DOHH2 (cell line): ENCODE results near the gene IL22RA1.

Source experiments
- H3F3A ChIP-seq: fragments of 200-600 bp; sonication (generic), shearing (Covaris generic); 2 replicates; pipeline ENCODE4 v1.6.0; 2016; ENCODE audit warnings: antibody characterized with exemption, mild to moderate bottlenecking; ENCODE audit not compliant: control insufficient read depth, insufficient read depth
- H3K27ac ChIP-seq: fragments of 200-600 bp; sonication (generic); 2 replicates; pipeline ENCODE4 v1.5.1; 2014; ENCODE audit warnings: low read depth, mild to moderate bottlenecking, low read length, moderate library complexity
- H3K27me3 ChIP-seq: fragments of 200-600 bp; sonication (generic); 2 replicates; pipeline ENCODE4 v1.6.1; 2014; ENCODE audit warnings: mild to moderate bottlenecking, low read length, mixed read lengths; ENCODE audit not compliant: control insufficient read depth
- H3K36me3 ChIP-seq: fragments of 200-600 bp; sonication (generic); 2 replicates; pipeline ENCODE4 v1.6.1; 2014; ENCODE audit warnings: mild to moderate bottlenecking, low read length, moderate library complexity, mixed read lengths; ENCODE audit not compliant: control insufficient read depth
- H3K4me1 ChIP-seq: fragments of 200-600 bp; sonication (generic); 2 replicates; pipeline ENCODE4 v1.6.1; 2014; ENCODE audit warnings: mild to moderate bottlenecking, low read length, mixed read lengths; ENCODE audit not compliant: control insufficient read depth
- H3K4me2 ChIP-seq: fragments of 200-600 bp; sonication (generic); 2 replicates; pipeline ENCODE4 v1.6.0; 2014; ENCODE audit warnings: mild to moderate bottlenecking, low read length, moderate library complexity
- H3K4me3 ChIP-seq: fragments of 200-600 bp; sonication (generic); 2 replicates; pipeline ENCODE4 v1.5.1; 2014; ENCODE audit warnings: mild to moderate bottlenecking, low read length, mixed read lengths
- H3K79me2 ChIP-seq: fragments of 200-600 bp; sonication (generic); 2 replicates; pipeline ENCODE4 v1.6.1; 2014; ENCODE audit warnings: mild to moderate bottlenecking, low read length, mixed read lengths; ENCODE audit not compliant: control insufficient read depth
- H3K9me2 ChIP-seq: fragments of 200-600 bp; sonication (generic); replicated peaks from 2 replicates; pipeline ENCODE4 v1.6.1; 2014; ENCODE audit warnings: mild to moderate bottlenecking, low read length, mixed read lengths; ENCODE audit not compliant: control insufficient read depth
- H3K9me3 ChIP-seq: fragments of 200-600 bp; sonication (generic); 2 replicates; pipeline ENCODE4 v1.6.1; 2014; ENCODE audit warnings: antibody characterized with exemption, low read length, mixed read lengths; ENCODE audit not compliant: control insufficient read depth, insufficient read depth
- H4K20me1 ChIP-seq: fragments of 200-600 bp; sonication (generic); 2 replicates; pipeline ENCODE4 v1.6.0; 2014; ENCODE audit warnings: low read depth, mild to moderate bottlenecking, antibody characterized with exemption, low read length, moderate library complexity; ENCODE audit not compliant: control insufficient read depth, insufficient read depth
- EZH2phosphoT487 ChIP-seq: fragments of 200-600 bp; sonication (generic); IDR thresholded peaks from 2 replicates; pipeline ENCODE4 v1.6.1; 2017; ENCODE audit warnings: borderline replicate concordance, mild to moderate bottlenecking, antibody characterized with exemption, low read length, moderate library complexity, mixed read lengths
- TF ChIP-seq, protein P1 (sequence below): fragments of 200-600 bp; sonication (generic); IDR thresholded peaks from one replicate; pipeline ENCODE4 v1.5.1; 2014; ENCODE audit warnings: antibody characterized with exemption, mild to moderate bottlenecking, low read depth, low read length; ENCODE audit not compliant: poor library complexity, severe bottlenecking

IL22RA1 gene

DNA sequence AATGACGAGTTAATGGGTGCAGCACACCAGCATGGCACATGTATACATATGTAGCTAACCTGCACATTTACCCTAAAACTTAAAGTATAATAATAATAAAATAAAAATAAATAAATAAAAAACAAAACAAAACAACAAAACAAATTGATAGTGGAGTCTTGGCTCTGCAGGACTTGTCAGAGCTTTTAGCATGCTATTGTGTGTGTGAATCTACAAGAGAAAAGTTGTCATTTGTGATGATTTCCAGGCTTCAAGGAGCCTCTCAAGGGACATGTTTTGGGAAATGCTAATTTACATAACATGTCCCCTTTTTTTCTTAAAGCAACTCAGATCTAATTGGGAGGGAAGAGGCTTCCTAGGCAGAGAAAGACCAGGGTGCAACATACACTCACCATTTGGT, 9.1 kb downstream of the IL22RA1 start:
- H3F3A ChIP-seq: no peaks in the 10 kb centered on the region
- no peaks in the 10 kb centered on the region for H3K9me2 ChIP-seq
- no peaks in the 10 kb centered on the region for H3K36me3 ChIP-seq
- H3K27ac ChIP-seq: no peak overlapping the region
- no peak overlapping the region for H3K4me2 ChIP-seq
- TF ChIP-seq, protein P1, sequence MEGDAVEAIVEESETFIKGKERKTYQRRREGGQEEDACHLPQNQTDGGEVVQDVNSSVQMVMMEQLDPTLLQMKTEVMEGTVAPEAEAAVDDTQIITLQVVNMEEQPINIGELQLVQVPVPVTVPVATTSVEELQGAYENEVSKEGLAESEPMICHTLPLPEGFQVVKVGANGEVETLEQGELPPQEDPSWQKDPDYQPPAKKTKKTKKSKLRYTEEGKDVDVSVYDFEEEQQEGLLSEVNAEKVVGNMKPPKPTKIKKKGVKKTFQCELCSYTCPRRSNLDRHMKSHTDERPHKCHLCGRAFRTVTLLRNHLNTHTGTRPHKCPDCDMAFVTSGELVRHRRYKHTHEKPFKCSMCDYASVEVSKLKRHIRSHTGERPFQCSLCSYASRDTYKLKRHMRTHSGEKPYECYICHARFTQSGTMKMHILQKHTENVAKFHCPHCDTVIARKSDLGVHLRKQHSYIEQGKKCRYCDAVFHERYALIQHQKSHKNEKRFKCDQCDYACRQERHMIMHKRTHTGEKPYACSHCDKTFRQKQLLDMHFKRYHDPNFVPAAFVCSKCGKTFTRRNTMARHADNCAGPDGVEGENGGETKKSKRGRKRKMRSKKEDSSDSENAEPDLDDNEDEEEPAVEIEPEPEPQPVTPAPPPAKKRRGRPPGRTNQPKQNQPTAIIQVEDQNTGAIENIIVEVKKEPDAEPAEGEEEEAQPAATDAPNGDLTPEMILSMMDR: no peak
- no peak for TF ChIP-seq EZH2phosphoT487
- H3K27me3 ChIP-seq: no peaks in the 10 kb centered on the region; the same call in 1 of the 2 replicates
- no peaks in the 10 kb centered on the region for H4K20me1 ChIP-seq
- no peaks in the 10 kb centered on the region for H3K79me2 ChIP-seq
- H3K4me3 ChIP-seq: no peak overlapping the region
- no peaks in the 10 kb centered on the region for H3K9me3 ChIP-seq
- no peaks in the 10 kb centered on the region for H3K4me1 ChIP-seq

DNA sequence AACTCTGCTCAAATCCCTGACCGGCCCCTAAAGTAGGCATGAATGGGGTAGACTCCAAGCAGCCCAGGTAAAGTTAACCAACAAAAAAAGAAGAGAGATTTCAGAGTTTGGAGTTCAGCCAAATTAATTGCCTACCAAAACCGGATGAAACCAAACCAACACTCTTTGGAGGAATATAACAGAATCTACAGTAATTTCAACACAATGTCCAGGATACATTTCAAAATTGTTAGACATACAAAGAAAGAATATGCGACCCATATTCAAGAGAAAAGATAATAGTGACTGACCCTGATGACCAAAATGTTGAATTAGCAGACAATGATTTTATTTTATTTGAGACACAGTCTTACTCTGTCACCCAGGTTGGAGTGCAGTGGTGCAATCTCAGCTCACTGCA, 12.6 kb downstream of the IL22RA1 start:
- H3K79me2 ChIP-seq: no peaks in the 10 kb centered on the region
- no peaks in the 10 kb centered on the region for H3F3A ChIP-seq
- no peak for TF ChIP-seq EZH2phosphoT487
- TF ChIP-seq, protein P1: no peak

DNA sequence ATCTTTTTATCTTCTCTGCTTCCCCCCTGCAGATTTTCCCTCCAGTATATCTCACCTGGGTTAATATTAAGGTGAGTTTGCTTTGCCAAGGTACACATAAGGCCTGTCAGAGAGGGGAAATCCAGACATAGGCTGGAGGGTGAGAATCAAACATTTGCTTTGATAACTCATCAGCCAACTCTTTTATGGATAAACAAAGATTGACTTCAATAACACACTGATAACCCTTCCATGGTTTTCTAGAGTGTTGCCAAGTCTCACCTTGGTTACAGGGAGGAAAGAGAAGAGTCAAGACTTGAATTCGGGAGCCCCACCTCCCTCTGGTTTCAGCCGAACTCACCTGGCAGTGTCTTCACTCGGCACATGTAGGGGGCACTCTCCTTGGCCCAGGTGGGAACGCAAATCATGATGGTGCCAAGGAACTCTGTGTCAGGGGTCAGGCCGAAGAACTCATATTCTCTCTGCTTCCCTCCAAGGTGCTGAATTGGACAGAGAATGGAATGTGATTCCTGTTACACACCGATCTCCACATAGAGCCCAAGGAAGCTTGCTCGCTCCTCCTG, 15.1 kb downstream of the IL22RA1 start:
- Histone ChIP-seq H3K27me3 (no peaks in the 10 kb centered on the region; the same call in 1 of the 2 replicates), H3F3A (no peaks in the 10 kb centered on the region), H3K9me2 (no peaks in the 10 kb centered on the region), H3K9me3 (no peaks in the 10 kb centered on the region), H3K4me1 (no peaks in the 10 kb centered on the region), H3K79me2 (no peaks in the 10 kb centered on the region), H3K36me3 (no peaks in the 10 kb centered on the region), H4K20me1 (no peaks in the 10 kb centered on the region), H3K4me3 (no peak overlapping the region), H3K4me2 (no peak overlapping the region), H3K27ac (no peak overlapping the region)
- TF ChIP-seq EZH2phosphoT487: no peak
- TF ChIP-seq, protein P1: no peak

More for the DNA sequence above, 12.6 kb downstream of the IL22RA1 start:
- H3K27ac ChIP-seq: no peak overlapping the region
- no peaks in the 10 kb centered on the region for H3K9me3 ChIP-seq
- no peak overlapping the region for H3K4me2 ChIP-seq
- no peaks in the 10 kb centered on the region for H3K4me1 ChIP-seq
- H4K20me1 ChIP-seq: no peaks in the 10 kb centered on the region
- H3K4me3 ChIP-seq: no peak overlapping the region
- H3K27me3 ChIP-seq: no peaks in the 10 kb centered on the region; the same call in none of the 2 replicates
- H3K9me2 ChIP-seq: no peaks in the 10 kb centered on the region
- H3K36me3 ChIP-seq: no peaks in the 10 kb centered on the region
